GM21737 (cell line): ENCODE results near the gene CPNE5.
"Not testable (repeated sequence)": the region's sequence is repeated elsewhere in the genome, so short reads cannot be mapped to it uniquely, and the experiment has no call there.

Experiments used
- ATAC-seq: cut with Tn5 transposase; IDR thresholded peaks from one replicate; pipeline ENCODE4 v1.9.1; 2021; ENCODE audit warnings: mild to moderate bottlenecking, moderate library complexity; ENCODE audit not compliant: unreplicated experiment

The CPNE5 gene

DNA sequence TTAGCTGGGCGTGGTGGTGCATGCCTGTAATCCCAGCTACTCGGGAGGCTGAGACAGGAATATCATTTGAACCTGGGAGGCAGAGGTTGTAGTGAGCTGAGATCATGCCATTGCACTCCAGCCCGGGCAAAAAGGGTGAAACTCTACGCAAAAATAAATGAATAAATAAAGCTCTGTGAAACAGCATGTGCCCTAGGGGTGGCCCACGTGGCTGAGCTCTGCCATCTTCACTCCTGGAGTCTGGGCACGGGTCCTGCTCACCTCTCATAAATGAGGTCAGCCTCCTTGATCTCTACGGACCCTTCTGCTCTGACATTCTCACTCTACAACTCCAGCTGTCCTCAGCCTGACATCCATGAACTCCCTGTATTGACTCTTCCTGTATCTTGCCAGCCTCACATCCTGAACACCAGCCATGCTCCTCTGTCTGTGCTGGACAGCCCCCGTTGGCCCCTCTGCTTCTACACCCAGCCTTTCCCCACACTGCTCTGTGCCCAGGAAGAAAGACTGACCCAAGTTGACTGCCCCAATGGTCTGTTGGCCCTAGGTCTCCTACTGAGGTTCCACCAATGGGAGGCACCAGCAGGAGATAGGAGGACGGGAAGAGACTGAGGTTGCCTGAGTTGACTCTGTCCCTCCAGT, 21.9 kb downstream of the CPNE5 start:
- no peak for ATAC-seq

DNA sequence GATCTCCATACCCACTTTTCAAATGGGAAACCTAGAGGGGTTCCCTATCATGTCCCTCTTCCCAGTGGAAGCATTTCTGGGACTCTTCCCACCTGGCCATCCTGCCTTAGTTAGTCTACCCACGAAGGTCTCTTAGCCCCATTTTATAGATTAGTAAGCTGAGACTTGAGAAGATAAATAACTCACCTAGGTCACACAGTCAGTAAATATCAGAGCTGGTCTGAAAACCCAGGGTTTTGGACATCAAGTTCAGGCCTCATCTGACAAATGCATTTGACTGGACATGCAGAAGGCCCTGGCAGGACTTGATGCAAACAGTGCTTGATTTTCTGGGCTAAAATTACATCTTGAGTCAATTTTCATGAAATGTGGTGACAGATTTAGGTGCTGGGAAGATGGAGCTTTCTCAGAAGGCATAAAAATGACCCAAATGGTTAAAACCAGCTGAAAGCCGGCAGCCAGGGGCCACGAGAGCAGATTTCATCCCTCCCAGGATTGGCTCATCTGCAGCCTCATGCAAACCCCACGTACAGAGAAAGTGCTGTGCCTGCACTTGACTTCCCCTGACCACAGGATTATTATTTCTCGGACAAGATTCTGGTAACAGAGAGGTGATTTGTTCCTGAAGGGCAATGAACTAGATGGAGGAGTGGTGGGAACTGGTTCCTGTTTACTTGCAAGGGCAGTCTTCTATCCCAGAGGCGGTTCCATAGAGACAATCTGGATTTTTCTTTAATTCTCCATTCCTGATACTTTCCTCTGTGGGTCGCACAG, 23.1 kb downstream of the CPNE5 start:
- no peak for ATAC-seq

DNA sequence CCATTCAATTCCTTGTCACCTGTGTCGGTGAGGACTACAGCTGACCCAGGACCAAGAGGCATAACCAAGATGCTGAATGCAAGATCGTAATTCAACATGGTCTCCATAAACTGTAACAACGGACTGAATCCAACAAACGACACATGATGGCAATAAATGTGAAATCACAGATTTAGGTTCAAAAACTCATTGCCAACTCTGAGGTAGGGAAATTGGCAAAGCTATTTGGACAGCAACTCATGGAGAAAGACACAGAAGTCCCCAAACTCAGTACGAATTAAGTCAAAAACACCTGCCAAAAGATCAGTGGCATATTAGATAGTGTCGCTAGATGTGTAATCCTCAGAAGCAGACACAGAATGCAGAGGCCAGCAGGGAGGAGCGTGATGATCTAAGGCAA, 25.0 kb downstream of the CPNE5 start:
- no peak for ATAC-seq

DNA sequence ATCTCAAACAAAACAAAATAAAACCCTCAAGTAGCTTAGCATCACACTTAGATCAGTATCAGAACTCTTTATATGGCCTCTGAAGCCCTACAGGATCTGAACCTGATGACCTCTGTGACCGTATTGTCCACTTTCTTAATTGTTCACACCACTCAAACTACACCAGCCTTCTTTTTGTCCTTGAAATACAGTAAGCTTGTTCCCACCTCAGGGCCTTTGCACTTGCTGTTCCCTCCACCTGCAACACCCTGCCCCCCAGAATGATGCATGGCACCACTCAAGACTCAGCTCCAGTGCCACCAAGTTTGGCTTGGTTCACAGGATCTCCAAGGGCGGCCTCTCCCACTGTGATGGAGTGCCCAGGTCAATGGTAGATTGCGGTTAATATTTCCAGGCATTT, 25.7 kb downstream of the CPNE5 start:
- no peak for ATAC-seq

GRCh38 chr6:36813047-36813446, 26.2 kb downstream of the CPNE5 start:
- ATAC-seq: not testable (repeated sequence)

GRCh38 chr6:36809941-36810803, 29.1 kb downstream of the CPNE5 start:
- ATAC-seq: no peak

DNA sequence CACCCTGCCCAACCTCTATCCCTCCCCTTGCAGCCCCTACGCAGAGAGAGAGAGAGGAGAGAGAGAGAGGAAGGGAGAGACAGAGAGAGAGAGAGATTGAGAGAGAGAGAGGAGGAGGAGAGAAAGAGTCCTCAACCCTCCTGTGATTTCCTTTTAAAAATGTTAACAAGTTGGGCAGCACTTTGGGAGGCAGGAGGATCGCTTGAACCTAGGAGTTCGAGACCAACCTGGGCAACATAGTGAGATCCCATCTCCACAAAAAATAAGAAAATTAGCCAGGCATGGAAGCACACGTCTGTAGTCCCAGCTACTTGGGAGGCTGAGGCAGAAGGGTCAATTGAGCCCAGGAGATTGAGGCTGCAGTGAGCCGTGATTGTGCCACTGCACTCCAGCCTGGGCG, 30.1 kb downstream of the CPNE5 start:
- ATAC-seq: no peak

- no peak for ATAC-seq
These were observed 30.6 kb downstream of the CPNE5 start for GRCh38 chr6:36808634-36809033.

DNA sequence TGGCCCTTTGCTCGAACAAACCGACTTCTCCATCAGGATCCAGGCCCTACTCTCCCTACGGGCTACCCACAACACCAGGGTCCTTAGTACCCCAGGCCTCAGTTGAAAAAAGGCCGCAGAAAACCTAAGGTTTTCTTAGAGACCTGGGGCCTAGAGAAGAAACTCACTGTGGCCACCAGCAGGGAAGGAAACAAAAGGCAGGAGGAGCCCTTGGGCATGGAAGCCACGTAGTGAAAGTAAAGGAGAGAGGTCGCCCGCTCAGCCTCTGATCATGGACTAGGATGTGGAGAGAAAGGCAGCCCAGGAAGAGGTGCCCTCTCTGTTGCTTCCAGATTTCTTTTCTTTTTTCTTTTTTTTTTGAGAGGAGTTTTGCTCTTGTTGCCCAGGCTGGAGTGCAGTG, 31.5 kb downstream of the CPNE5 start:
- no peak for ATAC-seq

GRCh38 chr6:36807143-36807542, 32.1 kb downstream of the CPNE5 start:
- ATAC-seq: no peak

GRCh38 chr6:36805917-36806316, 33.3 kb downstream of the CPNE5 start:
- ATAC-seq: no peak

GRCh38 chr6:36805096-36805797, 34.0 kb downstream of the CPNE5 start:
- no peak for ATAC-seq

DNA sequence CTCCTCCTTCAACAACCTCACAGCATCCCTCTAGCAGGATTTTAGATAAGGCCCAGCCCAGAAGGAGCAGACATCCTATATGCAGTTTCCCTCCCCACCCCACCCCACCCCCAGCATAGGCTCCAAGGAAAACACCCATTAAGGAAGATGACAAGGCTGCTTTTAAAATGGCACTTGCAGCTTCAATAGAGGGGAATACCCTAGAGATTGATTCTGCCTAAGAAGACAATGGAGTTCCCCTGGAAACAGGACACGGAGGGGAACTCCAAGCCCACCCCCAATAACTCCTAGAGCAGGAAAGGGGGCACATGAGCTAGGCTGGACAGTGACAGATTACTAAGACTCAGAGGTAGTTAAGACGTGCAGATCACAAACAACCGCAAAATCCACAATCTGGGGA, 34.7 kb downstream of the CPNE5 start:
- ATAC-seq: no peak

GRCh38 chr6:36803908-36804307, 35.3 kb downstream of the CPNE5 start:
- no peak for ATAC-seq

GRCh38 chr6:36803482-36803881, 35.8 kb downstream of the CPNE5 start:
- ATAC-seq: no peak

- ATAC-seq: no peak
These were observed 38.8 kb downstream of the CPNE5 start for GRCh38 chr6:36800223-36801076.

- ATAC-seq: no peak
These were observed 40.4 kb downstream of the CPNE5 start for GRCh38 chr6:36798852-36799251.

DNA sequence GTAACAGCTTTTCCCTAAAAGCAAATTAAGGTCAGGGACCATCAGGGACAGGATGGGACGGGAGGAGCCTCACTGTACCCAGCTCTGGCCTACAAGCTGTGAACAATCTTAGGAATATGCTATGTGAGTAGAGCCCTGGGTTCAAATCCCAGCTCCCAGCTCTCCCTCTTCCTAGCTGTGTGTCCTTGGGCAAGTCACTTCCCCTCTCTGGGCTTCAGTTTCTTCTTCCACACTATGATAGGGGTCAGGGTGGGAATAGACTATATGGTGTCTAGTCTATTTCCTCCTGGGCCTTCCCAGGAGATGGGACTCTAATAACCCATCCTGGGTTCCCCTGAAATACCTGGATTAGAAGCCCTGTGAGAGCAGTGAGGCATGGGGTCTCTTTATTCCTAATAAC, 41.6 kb downstream of the CPNE5 start:
- ATAC-seq: no peak

DNA sequence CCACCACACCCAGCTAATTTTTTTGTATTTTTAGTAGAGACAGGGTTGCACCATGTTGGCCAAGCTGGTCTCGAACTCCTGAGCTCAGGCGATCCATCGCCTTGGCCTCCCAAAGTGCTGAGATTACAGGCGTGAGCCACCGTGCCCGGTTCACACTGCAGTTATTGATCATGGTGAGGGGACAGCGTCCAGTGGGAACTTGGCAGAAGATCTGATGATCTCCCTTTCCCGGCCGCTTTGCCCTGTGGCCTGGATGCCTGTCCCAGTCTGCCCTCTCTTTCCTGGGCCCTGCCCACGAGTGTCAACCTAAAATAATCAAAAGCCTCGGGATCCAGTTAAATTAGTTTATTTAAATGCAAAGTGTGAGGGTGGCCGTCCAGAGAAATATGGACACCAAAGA, 42.2 kb downstream of the CPNE5 start:
- ATAC-seq: no peak

DNA sequence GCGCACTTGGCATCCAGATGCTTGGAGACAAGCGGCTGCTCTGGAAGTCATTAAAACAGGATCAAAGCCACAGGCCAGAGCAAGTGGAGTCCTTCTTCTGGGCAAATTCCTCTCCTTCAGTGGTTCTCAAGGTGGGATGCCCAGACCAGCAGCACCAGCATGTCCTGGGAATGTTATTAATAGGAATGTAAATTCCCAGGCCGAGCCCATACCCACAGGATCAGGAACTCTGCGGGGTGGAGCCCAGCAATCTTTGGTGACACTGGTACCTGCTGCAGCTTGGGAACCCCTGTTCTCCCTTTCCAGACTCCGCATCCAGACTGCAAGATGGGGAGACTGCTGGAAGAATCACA, 44.6 kb downstream of the CPNE5 start:
- ATAC-seq: no peak
